ENCODE results near the gene SIRPB1.
A peak's percentile ranks its signal among the peaks of the same experiment; 100 is the strongest.

Gene SIRPB1

DNA sequence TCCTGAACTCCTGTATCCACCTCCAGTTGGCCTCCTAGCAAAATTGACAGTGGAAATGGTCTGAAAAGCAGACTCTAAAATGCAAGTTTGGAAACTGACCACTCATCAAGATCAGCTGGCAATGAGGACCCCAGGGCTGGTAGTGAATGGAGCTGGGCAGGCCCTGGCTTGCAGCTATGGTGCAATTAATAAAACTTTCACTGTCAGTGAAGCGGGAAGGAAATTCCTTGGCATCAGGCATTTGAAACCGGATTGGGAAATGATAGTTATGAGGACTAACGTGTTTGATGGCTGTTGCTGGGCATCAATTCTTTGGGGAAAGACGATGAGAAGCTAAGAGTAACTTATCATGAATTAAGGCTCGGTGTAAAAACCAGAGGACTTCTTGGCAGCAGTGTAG is 19.1 kb downstream of the SIRPB1 start:
- no peaks in the 10 kb centered on the region for H3F3A ChIP-seq (ENCODE audit: insufficient read depth, low read length)
- no peak for DNase-seq
- no peaks in the 10 kb centered on the region for H3K79me2 ChIP-seq (ENCODE audit: low read length)
- H3K9me2 ChIP-seq (replicated peaks; ENCODE audit: insufficient read depth, low read length) = no peaks in the 10 kb centered on the region
- no peak overlapping the region for H3K4me2 ChIP-seq (ENCODE audit: low read depth, low read length)
- H3K27me3 ChIP-seq (replicated peaks; ENCODE audit: insufficient read depth, low read length) = no peaks in the 10 kb centered on the region
- no peaks in the 10 kb centered on the region for H4K20me1 ChIP-seq (ENCODE audit: insufficient read depth, low read length)
- H3K27ac ChIP-seq (ENCODE audit: low read length) = no peak overlapping the region
- no peak for TF ChIP-seq EZH2 (optimal IDR thresholded peaks at IDR 0.05; ENCODE audit: low read depth, low read length)
- TF ChIP-seq, protein P1, sequence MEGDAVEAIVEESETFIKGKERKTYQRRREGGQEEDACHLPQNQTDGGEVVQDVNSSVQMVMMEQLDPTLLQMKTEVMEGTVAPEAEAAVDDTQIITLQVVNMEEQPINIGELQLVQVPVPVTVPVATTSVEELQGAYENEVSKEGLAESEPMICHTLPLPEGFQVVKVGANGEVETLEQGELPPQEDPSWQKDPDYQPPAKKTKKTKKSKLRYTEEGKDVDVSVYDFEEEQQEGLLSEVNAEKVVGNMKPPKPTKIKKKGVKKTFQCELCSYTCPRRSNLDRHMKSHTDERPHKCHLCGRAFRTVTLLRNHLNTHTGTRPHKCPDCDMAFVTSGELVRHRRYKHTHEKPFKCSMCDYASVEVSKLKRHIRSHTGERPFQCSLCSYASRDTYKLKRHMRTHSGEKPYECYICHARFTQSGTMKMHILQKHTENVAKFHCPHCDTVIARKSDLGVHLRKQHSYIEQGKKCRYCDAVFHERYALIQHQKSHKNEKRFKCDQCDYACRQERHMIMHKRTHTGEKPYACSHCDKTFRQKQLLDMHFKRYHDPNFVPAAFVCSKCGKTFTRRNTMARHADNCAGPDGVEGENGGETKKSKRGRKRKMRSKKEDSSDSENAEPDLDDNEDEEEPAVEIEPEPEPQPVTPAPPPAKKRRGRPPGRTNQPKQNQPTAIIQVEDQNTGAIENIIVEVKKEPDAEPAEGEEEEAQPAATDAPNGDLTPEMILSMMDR (IDR thresholded peaks at IDR 0.05; ENCODE audit: low read length) = no peak
- TF ChIP-seq EZH2phosphoT487 (IDR thresholded peaks at IDR 0.05; ENCODE audit: low read length) = no peak
- H3K4me1 ChIP-seq (ENCODE audit: low read length) = no peaks in the 10 kb centered on the region
- H3K36me3 ChIP-seq (replicated peaks; ENCODE audit: insufficient read depth, low read length) = no peaks in the 10 kb centered on the region
- H3K9ac ChIP-seq (ENCODE audit: low read length) = no peak overlapping the region
- H3K4me3 ChIP-seq (ENCODE audit: low read length) = no peak overlapping the region
- no peak overlapping the region for H2AFZ ChIP-seq (ENCODE audit: low read length)
- H3K9me3 ChIP-seq (replicated peaks; ENCODE audit: insufficient read depth, low read length) = no peaks in the 10 kb centered on the region

DNA sequence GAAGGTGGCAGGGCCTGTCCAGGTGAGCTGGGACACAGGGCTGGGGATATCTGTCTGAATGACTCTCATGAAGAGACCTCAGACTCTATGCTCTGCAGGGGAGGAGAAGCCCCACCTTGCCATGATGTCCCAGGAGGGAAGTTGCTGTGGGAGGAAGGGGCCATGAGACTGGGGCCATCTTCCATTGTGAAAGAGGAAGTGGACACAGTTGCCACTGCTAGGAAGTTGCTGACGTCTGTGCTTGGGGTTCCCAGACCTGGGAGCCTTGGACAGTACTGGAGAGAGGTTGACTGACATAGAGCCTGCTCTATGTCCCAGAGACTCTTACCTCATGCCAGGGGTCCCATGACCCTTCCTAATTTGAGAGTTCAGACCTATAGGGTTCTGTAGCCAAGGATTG is 24.5 kb downstream of the SIRPB1 start:
- Histone ChIP-seq H4K20me1 (ENCODE audit: insufficient read depth, low read length) (no peaks in the 10 kb centered on the region), H3K9me2 (replicated peaks; ENCODE audit: insufficient read depth, low read length) (no peaks in the 10 kb centered on the region), H2AFZ (ENCODE audit: low read length) (no peak overlapping the region), H3K36me3 (replicated peaks; ENCODE audit: insufficient read depth, low read length) (no peaks in the 10 kb centered on the region), H3K79me2 (ENCODE audit: low read length) (no peaks in the 10 kb centered on the region), H3F3A (ENCODE audit: insufficient read depth, low read length) (no peaks in the 10 kb centered on the region), H3K9ac (ENCODE audit: low read length) (no peak overlapping the region), H3K4me3 (ENCODE audit: low read length) (no peak overlapping the region), H3K9me3 (replicated peaks; ENCODE audit: insufficient read depth, low read length) (no peaks in the 10 kb centered on the region), H3K27ac (ENCODE audit: low read length) (no peak overlapping the region), H3K27me3 (replicated peaks; ENCODE audit: insufficient read depth, low read length) (no peaks in the 10 kb centered on the region), H3K4me2 (ENCODE audit: low read depth, low read length) (no peak overlapping the region), H3K4me1 (ENCODE audit: low read length) (no peaks in the 10 kb centered on the region)
- DNase-seq = no peak
- TF ChIP-seq EZH2 (optimal IDR thresholded peaks at IDR 0.05; ENCODE audit: low read depth, low read length) = no peak
- TF ChIP-seq EZH2phosphoT487 (IDR thresholded peaks at IDR 0.05; ENCODE audit: low read length) = no peak
- TF ChIP-seq, protein P1 (IDR thresholded peaks at IDR 0.05; ENCODE audit: low read length) = no peak

DNA sequence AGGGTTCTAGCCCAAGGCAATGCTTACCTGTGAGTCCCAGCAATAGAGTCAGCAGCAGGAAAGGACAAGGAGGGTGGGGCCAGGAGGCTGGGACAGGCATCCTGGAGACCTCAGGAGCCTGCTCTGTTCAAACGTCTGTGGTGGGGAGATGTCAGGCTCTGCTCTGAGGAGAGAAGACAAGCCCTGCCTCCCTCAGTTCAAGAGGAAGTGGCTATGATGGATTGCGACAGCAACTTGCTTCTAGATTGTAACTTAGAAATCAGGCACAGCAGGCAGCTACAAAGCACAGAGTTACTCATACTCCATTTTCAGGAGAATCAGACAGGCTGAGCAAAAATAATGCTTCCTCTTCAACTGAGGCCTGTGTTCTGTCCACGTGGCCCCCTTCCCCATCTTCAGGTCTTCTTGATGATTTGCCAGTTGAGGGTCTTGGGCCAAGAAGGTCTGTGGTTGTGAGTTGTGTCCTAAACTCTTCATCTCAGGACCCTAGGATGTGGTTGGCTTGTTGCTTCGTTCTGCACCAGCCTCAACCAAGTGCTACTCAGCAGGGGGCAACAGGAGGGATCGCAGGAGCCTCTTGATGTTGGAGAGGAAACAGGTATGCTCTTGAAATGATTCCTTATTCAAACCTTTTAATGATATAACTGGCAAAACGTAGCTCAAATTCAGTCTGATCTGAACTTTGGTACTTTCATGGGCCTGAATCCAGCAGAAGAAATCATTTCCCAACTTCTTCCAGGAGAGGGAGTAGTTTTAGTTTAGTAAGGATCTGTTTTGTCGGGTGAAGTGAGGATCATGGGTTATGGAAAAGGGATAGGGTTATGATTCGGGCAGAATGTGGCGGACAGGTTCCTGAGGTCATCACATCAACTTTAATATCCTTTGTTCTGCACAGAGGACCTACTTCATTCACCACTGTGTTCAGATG is 31.0 kb downstream of the SIRPB1 start:
- Histone ChIP-seq H3K4me3 (ENCODE audit: low read length) (no peak overlapping the region), H3K27me3 (replicated peaks; ENCODE audit: insufficient read depth, low read length) (no peaks in the 10 kb centered on the region), H3K79me2 (ENCODE audit: low read length) (no peaks in the 10 kb centered on the region), H3K9me3 (replicated peaks; ENCODE audit: insufficient read depth, low read length) (no peaks in the 10 kb centered on the region), H2AFZ (ENCODE audit: low read length) (no peak overlapping the region), H3K4me2 (ENCODE audit: low read depth, low read length) (no peak overlapping the region), H3K9ac (ENCODE audit: low read length) (no peak overlapping the region), H4K20me1 (ENCODE audit: insufficient read depth, low read length) (no peaks in the 10 kb centered on the region), H3K27ac (ENCODE audit: low read length) (no peak overlapping the region), H3K36me3 (replicated peaks; ENCODE audit: insufficient read depth, low read length) (no peaks in the 10 kb centered on the region), H3F3A (ENCODE audit: insufficient read depth, low read length) (no peaks in the 10 kb centered on the region), H3K9me2 (replicated peaks; ENCODE audit: insufficient read depth, low read length) (no peaks in the 10 kb centered on the region), H3K4me1 (ENCODE audit: low read length) (no peaks in the 10 kb centered on the region)
- DNase-seq = no peak
- TF ChIP-seq, protein P1 (IDR thresholded peaks at IDR 0.05; ENCODE audit: low read length) = peak; percentile 11; the same call in 1 of the 2 replicates
- no peak for TF ChIP-seq EZH2 (optimal IDR thresholded peaks at IDR 0.05; ENCODE audit: low read depth, low read length)

Data from MM.1S (cell line).